GM21717 (cell line): Measurements from ENCODE around the gene RGMB.
"Not testable (repeated sequence)": the region's sequence is repeated elsewhere in the genome, so short reads cannot be mapped to it uniquely, and the experiment has no call there.

ENCODE experiments used
- ATAC-seq: cut with Tn5 transposase; IDR thresholded peaks from one replicate; pipeline ENCODE4 v1.9.1; 2021; ENCODE audit warnings: mild to moderate bottlenecking, moderate library complexity; ENCODE audit not compliant: unreplicated experiment

Gene RGMB, protein sequence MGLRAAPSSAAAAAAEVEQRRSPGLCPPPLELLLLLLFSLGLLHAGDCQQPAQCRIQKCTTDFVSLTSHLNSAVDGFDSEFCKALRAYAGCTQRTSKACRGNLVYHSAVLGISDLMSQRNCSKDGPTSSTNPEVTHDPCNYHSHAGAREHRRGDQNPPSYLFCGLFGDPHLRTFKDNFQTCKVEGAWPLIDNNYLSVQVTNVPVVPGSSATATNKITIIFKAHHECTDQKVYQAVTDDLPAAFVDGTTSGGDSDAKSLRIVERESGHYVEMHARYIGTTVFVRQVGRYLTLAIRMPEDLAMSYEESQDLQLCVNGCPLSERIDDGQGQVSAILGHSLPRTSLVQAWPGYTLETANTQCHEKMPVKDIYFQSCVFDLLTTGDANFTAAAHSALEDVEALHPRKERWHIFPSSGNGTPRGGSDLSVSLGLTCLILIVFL

DNA sequence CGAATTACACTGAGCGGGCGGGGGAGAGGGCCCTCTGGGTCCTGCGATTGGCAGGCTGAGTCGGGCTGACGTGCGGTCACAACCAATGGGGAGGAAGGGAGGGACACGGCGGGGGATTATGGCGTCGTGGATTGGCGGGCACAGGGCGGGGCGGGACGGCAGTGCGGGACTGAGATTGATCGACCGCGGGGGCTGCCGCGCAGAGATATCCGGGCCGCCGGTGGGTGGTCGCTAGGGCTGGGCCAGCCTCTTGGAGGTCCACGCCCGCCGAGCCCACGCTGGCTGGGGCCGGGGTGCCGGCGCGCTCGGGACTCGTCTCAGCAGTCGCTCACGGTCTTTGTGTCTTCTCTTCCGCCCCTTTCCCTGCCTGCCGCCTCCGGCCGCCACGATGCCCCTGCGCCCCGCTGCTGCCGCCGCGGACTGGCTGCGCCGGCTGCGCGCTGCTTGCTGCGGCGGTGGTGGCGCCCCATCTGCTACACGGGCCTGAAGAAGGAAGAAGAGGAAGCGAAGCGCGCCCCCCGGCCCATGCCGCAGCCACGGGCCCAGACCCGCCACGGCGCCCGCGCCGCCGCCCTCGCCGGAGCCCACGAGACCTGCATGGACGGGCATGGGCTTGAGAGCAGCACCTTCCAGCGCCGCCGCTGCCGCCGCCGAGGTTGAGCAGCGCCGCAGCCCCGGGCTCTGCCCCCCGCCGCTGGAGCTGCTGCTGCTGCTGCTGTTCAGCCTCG, at the start of gene RGMB:
RGMB (plus strand) TSS at position 200 of the 728 bp plus-strand sequence; CDS start at position 608, 408 bp downstream.
- ATAC-seq, result peak; percentile 87

DNA sequence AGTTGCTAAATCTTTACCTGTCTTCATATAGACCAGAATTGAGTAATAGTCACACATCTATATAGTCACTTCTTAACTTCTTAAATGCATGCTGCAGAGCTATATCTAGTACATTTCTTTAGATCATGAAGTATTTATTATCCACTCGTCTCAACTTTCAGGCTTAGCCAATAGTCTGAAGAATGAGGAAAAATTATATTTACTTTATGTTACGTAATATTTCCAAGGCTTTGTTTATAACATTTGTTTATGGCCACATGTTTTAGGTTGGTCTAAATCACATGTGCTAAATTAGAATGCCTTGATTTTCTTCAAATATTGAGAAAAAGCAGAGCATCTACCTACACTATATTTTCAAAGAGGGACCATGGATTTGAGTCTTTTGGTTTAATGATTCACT, 47.2 kb upstream of the RGMB start:
- ATAC-seq, result no peak

DNA sequence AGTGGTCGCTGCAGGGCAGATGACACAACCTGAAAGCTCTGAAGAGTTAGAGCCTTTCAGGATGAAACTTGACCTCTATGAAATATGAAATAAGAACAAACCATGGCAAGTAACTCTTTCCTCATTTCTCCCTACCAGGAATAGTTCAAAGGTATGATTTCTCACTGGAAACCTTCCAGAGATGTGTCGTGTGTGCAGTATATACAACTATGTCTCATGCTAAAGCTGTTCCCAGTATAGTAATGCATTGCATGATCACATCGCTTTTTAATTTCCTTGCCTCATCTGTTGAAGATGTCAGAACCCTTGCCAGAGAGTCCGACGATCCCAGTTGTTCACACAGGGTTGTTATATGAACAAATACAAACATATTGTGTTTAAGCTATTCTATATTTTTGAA, 45.8 kb upstream of the RGMB start:
- no peak for ATAC-seq

DNA sequence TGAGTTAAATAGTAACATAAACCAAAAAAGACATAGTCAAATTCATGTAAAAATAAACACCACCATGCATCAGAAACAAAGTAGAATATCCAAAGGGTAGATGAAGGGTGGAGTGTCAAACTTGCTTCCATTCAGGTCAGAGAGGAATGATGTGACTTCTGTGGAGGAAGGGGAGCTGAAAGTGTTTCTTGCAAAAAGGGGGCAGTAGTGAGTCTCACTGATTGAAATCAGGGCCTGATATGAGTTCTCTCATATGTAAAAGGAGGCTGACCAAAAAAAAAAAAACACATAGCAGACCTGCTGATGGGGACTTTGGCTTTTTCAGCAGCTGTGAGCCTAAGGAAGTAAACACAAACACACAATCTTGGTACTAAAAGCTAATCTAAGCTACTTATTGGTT, 38.8 kb upstream of the RGMB start:
- no peak for ATAC-seq

DNA sequence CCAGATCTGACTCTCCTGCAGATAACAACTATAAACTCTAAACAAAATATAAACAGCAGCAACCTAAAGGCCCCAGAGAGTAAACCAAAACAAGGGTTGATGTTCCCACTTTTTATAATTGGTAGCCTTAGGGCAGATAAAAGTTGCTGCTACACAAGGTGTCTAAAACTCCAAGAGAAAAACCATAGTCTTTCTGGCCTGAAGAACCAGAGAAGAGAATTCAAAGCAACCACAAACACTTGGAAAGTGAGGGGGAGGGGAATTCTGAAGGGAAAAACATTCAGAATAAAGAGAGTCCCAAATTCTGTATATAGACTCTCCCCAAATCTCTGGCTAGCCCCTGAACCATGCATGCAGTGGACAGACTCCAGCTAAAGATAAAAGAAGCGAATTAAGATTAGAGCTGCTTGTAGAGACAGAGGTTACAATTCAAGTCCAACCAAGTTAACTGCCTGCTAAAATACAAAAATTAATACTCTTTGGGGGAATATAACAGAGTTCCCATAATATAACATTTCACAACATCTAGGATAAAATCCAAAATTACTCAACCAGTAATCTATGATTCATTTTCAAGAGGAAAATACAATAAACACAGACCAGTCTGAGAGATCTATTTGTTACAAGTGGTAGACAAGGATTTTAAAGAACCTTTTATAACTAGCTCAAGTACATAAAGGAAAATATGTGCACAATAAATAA, 37.5 kb upstream of the RGMB start:
- ATAC-seq, result no peak

DNA sequence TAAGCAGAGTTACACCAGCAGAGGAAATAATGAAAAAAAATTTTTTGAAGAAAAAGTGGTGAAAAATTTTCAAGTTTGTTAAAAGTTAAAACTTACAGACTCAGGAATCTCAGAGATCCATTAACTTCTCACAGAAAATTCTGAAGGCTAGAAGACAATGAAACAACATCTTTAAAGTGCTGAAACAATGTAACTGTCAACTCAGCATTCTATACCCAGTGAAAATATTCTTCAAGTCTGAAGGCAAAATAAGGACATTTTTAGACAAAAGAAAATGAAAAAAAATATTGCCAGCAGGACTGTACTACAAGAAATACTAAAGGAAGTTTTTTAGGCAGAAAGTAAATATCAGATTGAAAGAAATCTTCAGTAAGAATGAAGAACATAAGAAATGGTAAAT, 36.7 kb upstream of the RGMB start:
- ATAC-seq, result no peak

DNA sequence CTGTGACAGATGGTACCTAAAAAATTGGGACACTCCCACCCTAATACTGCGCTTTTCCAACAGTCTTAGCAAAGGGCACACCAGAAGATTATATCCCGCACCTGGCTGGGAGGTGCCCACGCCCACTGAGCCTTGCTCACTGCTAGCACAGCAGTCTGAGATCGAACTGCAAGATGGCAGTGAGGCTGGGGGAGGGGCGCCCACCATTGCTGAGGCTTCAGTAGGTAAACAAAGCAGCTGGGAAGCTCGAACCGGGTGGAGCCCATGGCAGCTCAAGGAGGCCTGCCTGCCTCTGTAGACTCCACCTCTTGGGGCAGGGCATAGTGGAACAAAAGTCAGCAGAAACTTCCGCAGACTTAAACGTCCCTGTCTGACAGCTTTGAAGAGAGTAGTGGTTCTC, 36.0 kb upstream of the RGMB start:
- ATAC-seq, result not testable (repeated sequence)

DNA sequence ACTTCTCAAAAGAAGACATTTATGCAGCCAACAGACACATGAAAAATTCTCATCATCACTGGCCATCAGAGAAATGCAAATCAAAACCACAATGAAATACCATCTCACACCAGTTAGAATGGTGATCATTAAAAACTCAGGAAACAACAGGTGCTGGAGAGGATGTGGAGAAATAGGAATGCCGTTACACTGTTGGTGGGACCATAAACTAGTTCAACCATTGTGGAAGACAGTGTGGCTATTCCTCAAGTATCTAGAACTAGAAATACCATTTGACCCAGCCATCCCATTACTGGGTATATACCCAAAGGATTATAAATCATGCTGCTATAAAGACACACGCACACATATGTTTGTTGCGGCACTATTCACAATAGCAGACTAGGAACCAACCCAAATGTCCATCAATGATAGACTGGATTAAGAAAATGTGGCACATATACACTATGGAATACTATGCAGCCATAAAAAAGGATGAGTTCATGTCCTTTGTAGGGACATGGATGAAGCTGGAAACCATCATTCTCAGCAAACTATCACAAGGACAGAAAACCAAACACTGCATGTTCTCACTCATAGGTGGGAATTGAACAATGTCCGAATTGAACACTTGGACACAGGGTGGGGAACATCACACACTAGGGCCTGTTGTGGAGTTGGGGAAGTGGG, 34.8 kb upstream of the RGMB start:
- ATAC-seq, result not testable (repeated sequence)

DNA sequence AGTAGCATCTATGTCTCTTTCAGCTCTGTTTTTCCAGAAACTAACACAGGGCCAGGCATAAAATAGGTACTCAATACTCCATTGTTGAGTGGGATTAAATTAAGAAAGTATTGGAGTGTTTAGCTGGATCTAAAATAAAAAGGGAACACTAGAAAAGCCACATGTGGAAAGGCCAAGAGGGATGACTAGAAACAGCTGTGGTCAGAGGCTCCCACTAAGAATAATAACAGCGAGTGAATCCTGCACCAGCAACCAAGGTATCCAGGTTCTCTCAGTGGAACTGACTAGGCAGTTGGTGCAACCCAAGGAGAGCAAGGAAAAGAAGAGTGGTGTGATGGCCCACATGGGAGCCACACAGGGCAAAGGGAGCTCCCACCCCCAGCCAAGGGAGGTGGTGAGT, 31.5 kb upstream of the RGMB start:
- ATAC-seq, result no peak

DNA sequence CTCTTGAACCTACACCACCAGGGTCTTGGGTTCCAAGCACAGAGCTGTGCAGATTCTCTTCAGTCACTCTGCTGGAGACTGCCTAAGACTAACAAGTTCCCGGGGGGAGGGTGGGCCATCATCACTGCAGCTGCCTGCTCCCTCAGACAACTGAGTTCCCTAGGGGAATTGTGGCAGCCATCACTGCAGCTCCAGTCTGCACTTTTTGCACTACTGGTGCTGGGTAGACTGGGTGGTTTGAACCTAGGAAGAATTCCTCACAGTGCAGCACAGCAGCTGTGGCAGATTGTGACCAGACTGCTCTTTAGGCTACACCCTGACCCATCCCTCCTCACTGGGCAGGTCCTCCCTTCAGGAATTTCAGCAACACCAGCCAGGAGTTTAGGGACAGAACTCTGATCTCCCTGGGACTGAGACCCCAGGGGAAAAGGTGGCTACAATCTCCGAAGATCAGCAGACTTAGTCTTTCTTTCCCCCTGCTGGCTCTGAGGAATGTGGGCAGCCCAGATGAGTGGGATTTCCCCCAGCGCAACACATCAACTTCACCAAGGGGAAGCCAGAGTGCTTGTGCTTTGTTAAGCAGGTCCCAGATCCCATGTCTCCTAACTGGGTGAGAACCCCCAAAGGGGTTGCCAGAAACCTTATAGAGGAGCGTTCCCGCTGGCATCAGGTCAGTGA, 30.9 kb upstream of the RGMB start:
- ATAC-seq, result no peak

DNA sequence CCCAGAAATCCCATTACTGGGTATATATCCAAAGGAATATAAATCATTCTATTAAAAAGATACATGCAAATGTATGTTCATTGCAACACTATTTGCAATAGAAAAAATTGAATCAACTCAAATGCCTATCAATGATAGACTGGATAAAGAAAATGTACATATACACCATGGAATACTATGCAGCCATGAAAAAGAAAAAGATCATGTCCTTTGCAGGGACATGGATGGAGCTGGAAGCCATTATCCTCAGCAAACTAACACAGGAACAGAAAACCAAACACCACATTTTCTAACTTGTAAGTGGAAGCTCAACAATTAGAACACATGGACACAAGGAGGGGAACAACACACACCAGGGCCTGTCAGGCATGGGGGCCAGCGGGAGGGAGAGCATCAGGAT, 25.2 kb upstream of the RGMB start:
- not testable (repeated sequence) for ATAC-seq

DNA sequence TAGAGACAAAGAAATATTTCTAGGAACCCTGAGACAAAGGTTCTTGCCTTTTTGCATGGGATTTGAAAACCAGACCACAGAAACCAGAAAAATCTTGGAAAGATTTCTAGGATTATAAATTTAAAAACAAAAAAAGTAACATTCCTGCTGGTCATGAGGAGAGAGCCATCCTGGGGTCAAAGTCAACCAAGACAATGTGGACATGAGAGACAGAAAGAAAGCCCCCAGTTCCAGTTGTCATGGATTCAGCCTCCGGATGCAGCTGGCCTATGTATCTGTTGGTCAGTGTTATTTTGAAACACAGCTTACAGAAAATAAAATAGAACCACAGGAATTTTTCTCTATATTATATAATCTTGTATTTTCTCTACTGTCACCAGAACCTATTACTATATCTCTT, 24.4 kb upstream of the RGMB start:
- no peak for ATAC-seq

DNA sequence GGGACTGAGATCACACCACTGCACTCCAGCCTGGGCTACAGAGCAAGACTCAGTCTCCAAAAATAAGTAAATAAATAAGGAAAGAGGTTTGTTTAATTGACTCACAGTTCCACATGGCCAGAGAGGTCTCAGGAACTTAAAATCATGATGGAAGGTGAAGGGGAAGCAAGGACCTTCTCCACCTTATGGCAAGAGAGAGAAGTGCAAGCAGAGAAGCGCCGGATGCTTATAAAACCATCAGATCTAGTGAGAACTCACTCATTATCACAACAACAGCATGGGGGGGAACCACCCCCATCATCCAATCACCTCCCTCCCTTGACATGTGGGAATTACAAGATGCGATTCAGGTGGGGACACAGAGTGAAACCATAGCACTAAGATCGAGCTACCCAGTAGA, 22.8 kb upstream of the RGMB start:
- ATAC-seq, result peak; percentile 67

DNA sequence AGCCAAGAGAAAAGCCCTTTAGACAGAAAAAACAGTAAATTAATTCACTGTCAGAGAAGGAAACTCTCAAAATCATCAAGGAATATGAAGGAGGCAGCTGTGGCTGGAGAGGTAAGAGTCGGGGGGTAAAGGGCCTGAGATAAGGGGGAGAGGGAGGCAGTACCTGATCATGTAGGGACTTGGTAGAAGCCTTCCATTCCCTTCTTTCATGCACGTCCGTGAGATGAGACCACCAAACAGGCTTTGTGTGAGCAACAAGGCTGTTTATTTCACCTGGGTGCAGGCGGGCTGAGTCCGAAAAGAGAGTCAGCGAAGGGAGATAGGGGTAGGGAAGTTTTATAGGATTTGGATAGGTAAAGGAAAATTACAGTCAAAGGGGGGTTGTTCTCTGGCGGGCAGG, 21.1 kb upstream of the RGMB start:
- not testable (repeated sequence) for ATAC-seq

DNA sequence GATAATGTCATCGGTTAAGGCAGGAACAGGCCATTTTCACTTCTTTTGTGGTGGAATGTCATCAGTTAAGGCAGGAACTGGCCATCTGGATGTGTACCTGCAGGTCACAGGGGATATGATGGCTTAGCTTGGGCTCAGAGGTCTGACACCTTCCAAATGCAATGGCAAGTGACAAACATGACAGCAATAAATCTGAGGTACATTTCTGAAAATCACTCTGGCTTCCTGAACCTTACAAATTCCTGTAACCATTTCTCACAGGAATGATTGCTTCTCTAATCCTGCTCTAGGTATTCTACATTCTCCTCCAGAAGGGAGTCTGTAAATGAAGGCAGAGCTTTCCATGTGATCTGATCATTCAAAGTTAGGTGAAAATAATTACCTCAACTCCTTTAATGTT, 20.7 kb upstream of the RGMB start:
- not testable (repeated sequence) for ATAC-seq

DNA sequence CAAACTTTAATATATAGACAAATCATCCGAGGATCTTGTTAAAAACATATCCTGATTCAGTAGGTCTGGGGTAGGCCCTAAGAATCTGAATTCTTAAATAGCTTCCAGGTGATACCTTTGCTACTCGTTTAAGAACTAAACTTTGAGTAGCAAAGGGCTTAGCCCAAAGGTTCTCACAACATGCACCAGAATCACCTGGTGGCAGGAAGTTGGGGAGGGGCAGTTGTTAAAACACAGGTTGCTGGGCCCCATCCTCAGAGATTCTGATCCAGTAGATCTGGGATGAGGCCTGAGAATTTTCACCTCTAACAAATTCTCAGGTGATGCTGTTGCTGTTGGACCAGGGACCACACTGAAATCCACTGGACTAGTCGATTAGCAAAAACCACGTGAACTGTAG, 20.0 kb upstream of the RGMB start:
- no peak for ATAC-seq

DNA sequence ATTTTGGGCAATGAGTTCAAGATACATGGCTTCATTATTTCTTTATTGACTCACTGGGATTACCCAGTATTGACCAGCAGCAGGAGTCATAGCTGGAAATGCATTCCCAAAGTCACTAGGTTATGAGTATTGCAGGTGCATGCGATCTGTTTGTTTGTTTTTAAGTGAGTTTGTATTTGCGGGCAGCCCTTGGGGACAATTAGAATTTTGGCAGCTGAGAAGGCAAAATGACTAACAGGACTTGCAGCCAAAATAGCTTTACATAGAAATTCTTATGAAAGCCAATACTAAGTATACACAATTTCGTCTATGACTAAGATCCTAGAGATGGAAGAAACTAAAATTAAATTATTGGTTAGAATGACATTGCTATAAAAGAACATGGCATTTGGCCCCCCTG, 18.1 kb upstream of the RGMB start:
- ATAC-seq, result no peak

DNA sequence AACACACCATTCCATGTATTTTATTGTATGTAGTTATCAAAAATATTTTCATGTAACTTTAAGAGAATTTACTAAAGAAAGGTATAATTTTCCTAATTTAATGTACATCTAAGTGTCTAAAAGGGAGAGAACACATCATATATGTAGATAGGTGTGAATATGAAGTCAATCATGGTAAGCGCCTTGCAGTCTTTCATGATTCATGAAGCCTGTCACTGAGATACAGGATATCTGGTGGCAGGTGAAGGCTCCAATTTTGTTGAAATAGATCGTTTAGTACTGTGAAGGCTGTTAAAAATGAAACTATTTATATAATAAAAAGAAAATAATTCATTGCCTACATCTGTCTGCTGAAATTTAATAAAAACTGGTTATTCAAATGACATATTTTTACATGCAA, 15.5 kb upstream of the RGMB start:
- ATAC-seq, result no peak

DNA sequence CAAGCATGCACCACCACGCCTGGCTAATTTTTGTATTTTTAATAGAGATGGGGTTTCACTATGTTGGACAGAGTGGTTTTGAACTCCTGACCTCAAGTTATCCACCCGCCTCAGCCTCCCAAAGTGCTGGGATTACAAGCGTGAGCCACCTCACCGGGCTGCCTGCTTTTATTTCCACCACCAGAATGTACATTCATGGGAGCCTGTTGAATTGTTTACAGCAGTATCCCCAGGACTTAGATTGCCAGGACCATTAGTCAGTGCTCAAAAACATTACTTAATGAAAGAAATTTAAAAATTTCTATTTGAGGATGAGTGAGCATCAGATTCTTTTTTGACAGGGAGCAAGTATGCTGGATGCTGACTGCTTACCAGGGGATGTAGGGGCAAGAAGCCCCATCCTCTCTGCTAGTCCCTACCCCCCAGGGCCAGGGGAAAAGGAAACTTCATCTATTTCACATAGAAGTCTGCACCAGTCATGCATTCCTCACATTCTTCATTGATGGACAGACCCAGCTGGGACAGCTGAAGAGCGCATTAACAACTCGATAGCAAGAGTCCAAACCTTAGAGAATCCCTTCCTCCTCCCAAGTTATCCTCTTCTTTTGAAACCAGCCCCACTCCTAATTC, 10.3 kb upstream of the RGMB start:
- no peak for ATAC-seq

DNA sequence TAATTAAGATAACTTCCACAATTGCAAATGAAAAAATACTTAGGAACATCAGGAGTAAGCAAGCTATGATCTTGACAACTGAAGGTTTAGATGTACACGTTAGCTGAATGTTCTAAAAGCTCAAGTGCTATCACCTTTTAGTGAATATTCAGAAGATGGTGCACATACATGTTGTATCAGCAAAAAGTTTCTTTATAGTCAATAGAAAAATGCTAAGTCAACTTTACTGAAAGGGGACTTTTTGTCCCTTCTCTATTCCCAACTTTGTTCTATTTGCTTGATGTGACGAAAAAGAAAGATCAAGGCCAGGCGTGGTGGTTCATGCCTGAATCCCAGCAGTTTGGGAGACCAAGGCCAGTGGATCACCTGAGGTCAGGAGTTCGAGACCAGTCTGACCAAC, 7.6 kb upstream of the RGMB start:
- no peak for ATAC-seq
